GM19240 (cell line): ENCODE measurements around the gene TGM5.
"Not testable (repeated sequence)": the region's sequence is repeated elsewhere in the genome, so short reads cannot be mapped to it uniquely, and the experiment has no call there.

Experiments used
- DNase-seq: peaks from one replicate; pipeline ENCODE4 v3.0.0; 2011; ENCODE audit warnings: low spot score; ENCODE audit not compliant: insufficient read length

The TGM5 gene

DNA sequence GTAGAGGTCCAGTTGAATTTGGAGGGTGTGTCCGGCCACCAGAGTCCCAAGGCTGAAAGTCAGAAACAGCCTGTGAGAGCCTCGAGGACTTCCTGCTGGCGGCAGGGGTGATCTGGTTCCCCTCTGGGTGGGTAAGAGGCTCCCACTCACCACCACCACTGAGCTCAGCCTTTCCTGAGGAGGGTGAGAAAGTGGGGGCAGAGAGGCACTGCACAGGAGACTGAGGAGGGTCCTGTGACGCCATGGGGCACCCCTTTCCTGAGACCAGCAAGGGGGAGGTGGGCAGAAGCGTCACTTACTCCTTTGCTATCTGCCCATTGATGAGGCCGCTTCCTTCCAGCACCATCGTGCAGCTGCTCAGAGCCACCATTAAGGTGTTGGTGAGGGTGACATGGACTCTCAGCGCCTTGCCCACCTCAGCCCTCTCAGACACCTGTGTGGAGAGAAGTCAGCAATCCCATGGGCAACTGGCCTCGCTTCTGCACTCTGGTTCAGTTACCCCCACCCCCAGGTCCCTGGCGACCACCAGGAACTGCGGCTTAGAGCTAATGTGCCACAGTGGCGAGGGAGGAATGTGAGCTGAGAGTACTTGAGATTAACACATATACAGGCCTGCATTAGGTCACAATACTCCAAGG, 10.0 kb upstream of the TGM5 start:
- DNase-seq, result no peak

DNA sequence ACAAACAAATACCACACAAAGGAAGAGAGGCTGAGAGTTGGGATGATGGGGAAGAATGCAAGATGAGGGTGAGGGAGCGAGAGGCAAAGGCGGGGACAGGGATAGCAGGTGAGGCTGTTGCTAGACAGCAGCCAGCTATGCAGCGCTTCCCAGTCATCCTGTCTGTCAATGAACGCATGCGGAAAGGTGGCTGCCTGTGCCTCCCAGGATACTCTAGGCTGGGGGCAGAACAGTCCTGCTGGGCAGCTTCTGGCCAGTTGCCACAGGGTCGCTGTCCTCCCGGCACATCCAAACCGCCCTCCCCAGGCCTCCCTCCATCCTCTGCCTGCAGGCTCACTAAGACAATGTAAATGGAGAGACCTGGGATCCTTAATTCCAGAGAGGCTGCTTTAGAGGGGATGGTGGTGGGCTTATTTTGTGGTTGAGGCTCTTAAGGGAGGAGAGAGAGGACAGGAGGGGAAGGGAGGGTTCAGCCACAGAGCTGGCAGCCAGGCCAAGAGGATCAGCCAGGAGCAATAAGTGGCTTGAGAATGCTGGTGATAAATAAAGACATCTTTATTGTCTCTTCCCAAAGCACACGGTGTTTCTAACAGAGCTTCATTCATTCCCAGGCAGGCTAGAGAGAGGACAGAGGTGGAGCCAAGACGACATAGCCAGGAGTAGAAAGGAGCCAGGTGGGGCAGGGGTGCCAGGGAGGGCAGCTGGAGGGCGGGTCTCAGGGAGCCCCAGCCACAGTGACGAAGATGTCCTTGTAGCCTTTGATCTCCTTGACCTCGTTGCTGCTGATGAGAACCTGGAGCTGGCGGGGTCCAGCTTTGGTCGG, 9.2 kb upstream of the TGM5 start:
- DNase-seq, result no peak

DNA sequence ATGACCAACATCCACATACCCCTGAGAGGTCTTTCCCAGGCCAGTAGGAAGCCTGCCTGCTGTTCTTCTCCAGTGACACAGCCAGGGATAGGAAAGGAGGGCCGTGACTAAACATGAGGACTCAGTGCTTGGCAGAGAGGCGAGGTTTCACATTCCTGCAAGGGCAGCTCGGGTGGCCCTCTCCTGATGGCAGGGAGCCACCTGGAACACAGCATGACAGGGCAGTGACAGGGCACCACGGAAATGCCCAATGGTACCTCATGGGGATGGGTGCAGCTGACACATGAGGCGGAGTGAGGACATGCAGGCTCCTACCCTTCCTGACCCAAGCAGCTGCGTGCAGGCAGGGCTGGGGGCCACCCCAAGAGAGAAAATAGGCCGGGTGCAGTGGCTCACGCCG, 7.4 kb upstream of the TGM5 start:
- no peak for DNase-seq

DNA sequence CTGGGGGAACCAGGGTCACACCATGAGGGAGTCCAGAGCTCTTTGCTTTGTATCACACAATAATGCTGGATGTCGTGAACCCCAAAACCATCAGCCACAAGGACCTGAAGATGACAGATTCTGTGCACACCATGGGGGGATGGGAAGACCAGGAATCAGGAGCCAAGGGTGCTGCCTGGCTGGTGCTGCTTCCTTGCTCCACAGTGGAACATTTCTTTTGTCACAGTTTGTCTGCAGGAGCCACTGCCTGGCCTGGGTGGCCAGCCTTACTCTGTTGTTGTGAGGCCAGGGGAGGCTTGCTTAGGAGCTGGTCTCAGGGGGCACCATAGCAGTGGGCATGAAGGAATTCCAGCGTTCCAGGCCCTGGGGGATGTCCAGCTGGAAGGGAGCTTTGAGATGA, 6.5 kb upstream of the TGM5 start:
- no peak for DNase-seq

DNA sequence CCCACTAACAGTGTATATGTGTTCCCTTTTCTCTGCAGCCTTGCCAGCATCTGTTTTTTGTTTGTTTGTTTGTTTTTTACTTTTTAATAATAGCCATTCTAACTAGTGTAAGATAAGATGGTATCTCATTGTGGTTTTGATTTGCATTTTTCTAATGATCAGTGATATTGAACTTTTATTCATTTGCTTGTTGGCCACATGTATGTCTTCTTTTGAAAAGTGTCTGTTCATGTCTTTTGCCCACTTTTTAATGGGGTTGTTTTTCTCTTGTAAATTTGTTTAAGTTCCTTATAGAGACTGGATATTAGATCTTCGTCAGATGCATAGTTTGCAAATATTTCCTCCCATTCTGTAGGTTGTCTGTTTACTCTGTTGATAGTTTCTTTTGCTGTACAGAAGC, 5.2 kb upstream of the TGM5 start:
- DNase-seq, result not testable (repeated sequence)

DNA sequence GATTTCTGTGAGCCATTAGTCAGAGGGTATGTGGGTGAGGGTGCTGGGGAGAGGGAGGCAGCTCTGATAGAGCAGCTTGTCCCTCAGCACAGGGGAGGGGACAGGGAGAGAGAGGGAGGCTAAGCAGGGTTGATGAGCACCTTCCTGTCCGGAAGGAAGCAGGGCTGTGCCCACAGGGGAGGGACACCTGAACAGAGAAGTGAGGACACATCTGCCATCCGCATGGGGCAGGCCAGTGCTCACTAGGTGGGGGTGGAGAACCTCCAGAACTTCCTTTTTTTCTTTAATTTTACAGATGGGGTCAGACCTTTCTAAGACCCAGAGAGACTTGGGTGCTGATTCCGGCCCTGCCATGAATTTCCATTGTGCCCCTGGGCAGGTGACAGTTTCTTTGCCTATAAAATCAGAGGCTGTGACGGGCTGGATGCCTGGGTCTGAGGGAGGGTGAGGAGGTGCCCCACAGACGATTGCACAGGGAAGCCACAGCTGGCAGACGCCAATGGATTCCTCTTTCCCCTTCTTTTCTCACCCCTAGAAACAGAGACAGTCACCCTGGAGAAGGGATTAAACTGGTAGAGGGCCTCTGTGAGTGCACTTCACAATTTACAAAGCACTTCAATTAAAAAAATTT, 4.1 kb upstream of the TGM5 start:
- no peak for DNase-seq

DNA sequence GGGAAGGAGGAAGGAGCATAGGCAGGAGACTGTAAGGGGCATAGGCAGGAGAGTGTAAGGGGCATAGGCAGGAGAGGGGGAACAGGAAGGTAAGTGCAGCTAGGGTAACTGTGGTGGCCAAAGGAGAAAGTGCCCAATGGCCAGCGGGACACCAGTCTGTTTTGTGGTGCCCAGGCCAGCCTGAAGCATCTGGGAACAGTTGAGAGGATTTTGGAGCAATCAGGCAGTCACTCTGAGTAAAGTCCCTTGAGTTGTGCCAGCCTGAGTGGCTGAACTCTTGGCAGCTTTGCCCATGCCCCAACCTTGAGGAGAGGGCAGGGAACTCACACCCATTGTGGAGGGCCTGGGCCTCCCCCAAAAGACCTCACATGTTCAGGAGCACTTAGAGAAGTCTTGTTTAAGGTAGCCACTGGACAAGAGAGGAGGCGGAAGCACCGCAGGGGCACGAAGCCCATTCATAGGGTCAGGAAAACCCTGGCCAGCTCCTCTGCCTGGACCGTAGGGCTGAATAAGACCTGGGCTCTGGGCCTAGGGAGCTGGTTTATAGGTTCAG, 3.5 kb upstream of the TGM5 start:
- DNase-seq, result no peak

DNA sequence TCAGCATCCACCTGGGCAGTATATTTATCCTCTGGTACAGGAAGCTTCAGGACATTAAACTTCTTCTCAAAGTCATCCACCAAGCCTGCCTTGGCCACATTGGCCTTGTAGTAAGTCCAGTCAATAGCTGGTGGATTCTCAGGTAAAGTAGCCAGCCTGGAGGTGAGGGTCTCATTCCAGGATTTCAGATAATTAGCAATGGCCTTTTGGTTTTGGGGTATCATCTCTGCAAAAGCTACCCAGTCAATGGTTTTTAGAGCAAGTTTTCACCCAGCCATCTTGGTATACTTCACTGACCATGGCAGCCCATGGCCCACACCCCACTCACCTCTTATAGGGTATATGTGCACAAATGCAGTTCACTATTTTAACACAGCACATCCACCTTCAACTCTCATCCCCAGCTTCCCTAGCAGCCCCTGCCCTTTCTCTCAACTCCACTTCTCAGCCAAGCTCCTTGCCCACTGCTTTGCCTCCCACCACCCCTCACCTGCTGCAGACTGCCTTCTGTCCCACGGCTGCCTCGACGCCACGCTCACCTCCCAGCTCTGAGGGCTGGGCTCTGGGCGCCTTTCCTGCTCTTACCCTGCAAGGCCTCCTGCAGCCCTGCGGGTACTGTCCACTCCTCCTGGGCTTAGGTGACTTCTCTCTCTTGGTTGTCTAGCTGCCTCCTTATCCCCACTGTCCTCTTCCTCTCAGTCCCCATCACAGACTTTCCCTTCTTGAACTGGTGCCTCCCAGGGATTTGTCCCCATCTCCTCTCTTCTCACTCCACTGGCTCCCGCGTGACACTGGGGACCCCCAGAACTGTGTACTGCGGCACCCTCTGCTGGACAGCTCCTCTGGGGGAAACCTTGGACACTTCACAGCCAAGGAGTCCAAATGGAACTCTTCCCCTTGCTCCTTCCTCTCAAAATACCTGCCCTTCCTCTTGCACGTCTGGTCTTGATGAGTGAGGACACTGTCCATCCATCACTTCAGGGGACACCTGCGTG, 1.7 kb upstream of the TGM5 start:
- DNase-seq, result no peak

DNA sequence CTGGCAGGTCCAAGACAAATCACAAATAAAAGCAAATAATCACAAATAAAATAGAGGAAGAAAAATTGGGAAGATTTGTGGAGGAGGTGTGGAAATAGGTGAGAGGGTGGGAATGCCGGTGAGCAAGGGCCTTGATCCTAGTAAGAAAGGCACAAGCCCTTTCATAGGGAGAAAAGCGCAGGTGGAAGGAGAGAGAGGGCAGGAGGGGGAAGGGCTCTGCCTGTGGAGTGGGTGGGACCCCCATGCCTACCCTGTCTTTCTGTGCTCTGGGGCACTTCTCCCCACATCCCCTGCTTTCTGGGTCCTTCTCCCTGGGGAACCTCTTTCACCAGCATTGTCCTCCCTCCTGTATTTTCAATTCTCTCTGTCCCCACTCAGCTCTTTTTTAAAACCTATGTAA, 711 bp upstream of the TGM5 start:
- no peak for DNase-seq

DNA sequence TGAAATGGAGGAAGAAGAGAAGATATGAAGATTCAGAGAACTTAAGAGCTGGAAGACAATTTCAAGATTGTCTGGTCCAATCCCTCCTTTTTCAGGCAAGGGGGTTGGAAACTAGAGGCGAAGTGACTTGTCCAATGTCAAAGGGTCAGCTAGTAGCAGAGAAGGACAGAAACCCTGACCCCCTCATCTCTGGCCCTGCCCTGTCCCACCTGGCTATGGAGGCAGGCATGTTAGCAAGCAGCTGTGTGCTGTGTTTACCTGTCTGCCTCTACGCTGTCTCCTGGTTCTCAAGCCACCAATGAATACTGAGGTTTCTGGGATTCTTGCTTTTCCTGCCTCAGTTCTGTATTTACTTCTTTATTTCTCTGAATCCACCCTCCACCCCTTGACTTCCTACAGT, 342 bp downstream of the TGM5 start:
- DNase-seq, result no peak

DNA sequence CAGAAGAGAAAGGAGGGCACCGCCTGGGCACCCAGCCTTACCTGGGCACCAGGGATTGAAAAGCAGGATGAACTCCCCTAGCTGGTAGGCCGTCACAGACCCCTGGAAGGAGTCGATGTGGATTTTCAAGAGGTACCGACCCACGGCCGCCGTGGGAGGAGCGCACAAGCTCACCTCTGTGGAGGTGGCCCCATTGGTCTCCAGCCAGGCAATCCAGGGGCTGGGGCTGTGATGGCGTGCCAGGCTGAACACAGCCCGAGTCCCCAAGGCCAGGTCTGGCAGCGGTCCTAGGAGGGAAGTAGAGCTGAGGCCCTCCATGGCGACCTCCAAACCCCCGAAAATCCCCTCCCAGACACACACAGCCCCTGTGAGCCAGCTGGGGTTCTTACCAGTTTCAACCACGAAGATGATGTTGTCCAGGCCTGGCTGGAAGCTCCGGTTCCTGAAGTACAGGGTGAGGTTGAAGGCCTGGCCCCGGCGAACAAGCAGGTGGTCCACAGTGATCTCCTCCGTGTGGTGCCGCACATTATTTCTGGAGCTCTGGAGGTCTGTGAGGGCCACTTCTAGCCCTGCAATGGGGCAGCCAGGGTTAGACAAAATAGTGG, 6.6 kb downstream of the TGM5 start:
- no peak for DNase-seq

DNA sequence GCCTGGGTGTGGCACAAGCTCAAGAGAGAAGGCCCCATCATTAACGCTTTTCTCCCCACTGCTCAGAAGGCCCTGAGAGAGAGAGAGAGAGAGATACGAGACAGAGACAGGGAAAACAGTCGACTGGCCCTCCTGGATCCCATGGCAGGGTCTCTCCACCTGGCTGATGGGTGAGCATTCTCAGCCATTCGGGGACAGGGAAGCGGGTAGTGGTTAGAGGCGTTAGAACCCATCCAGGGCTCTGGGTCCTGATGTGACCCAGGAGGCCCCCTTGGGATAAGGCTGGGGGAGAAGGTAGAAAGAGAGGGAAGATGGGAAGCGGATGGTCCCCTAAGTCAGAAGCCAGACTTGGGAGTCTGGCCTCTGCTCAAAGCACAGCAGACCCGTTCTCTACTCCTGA, 7.9 kb downstream of the TGM5 start:
- no peak for DNase-seq

DNA sequence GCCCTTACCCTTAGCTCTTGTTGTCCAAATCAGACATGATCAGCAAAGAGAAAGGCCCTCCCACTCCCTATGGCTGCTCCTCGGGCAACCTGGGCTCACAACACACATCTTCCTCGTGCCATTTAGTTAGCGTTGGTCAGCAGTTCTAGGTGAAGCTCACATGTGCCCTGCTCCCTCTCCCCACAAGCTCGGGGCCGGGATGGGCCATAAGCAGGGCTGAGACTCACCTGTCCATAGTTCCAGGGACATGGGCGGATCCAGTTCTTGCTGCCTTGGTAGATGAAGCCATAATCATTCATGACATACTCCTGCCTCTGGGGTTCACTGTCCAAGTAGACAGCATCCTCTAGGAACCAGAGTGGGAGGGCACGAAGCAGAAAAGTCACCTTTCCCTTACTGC, 10.4 kb downstream of the TGM5 start:
- no peak for DNase-seq

DNA sequence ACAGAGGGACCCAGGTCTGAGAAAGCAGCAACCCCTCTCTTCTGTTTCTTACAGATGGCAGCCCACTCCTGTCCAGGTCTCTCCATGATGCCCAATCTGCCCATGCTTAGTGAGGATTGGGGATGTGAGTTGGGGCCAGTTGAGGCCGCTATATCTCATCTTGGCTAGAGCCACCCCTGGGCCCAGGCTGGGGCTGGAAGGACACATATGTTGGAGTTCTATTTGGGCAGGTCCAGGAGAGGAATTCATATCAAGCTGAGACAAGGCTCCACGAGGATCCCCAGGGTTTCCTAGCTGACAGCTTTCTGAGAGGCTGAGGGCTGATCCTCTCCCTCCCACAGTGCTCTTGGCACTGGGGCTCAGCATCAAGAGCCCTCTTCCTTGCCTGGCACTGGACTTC, 11.4 kb downstream of the TGM5 start:
- DNase-seq, result no peak

DNA sequence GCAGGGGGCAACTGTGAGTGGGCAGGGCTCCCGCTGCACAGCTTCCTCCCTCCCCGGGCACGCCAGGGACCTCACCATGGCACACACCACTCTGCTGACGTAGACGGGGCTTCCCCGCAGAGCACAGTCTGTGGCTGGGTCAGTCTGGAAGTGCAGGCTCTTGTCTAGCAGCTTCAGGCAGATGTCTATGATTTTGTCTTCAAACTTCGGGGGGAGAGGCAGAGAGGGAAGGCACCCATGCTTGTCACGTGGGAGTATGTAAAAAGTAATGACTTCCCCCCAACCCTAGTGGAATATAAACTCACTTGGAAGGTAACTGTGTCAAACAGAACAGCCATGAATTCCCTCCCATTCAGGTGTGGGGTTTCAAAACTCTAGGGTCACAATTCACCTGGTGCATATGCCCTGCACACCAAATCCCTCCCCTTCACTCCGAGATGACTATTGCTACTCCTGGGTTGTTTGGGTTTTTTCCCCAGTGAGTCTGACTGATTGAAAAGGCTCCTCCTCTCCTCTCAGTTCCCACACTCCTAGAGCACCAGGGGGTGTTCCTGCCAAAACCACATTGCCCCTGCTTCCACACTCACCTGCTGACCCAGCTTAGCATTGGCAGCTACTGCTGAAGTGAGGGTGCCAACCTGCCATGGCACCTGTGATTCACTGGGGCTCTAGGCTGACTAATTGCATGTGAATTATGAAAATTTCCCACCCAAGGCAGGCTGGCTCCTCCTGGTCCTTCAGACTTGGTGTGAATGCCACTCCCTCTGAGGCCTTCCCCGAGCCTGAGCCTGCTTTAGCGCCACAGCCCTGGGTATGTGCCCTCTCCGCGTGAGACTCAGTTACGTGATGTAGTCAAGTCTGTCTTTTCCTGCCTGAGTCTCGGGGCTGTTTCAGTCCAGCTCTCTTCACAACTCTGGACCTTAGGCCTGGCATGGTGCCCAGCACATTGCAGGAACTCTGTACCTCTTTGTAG, 13.0 kb downstream of the TGM5 start:
- peak; percentile 23 for DNase-seq

DNA sequence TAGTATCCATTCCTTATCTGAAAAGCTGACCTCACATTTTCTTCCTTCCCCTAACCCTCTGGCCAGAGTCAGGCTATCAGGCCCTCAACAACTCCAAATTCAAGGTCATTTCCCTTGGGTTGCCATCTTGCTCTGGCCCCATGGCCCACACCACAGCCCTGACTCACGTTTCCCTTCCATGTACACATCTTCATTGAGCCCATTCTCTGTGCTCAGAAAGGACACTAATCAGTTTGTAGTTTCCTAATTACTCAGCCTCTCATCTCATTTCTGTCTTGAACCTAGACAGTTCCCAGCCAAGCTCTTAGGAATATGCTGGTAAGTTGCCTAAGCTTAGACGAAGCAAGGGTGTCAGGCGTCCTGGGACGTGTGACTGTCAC, 14.9 kb downstream of the TGM5 start:
- no peak for DNase-seq

DNA sequence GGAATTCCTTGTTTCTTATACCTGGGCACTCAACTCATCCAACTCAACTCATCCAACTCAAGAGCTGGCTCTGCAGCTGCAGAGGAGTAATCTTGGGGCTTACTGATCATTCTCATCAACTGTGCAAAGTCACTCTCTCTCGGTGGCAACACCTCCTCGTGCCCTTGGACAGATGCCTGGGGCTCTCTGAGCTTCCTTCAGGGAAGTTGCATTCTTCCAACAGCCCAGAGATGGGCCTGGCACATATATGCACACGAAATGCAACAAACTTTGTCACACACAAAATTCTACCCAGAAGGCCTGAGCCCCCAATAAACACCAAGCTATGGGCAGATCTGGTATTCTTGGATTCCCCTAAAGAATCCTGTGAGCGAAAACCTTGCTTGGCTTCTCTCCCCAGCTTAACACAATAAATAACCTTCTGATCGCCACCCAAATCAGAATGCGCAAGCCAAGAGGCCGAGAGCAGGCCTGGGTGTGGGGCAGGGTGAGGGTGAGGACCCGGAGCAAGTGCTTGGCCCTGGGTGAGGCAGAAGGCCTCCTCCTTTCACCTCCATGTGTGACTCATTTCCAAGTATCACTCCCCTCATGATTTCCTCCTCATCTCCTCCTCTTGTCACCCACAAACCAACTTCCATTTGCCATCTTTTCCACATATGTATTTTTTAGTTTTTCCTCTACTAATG, 15.4 kb downstream of the TGM5 start:
- no peak for DNase-seq

DNA sequence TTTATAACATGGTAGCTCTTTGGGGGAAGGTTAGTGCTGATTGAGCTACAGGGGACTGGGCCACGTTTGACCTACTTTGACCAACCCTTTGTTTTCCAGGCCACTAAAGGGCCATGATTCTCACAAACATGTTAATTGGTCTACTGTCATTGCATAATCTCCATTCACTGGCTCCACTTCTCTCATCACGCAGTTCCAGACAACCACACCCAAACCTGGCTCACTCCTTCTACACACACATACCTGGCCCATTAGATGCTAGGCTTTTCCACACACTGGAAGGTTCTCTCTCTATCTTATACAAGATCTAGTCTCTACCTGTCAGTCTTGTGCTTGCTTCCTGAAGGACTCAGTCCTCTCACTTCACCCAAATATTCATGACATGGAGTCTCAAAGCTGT, 15.9 kb downstream of the TGM5 start:
- DNase-seq, result no peak

DNA sequence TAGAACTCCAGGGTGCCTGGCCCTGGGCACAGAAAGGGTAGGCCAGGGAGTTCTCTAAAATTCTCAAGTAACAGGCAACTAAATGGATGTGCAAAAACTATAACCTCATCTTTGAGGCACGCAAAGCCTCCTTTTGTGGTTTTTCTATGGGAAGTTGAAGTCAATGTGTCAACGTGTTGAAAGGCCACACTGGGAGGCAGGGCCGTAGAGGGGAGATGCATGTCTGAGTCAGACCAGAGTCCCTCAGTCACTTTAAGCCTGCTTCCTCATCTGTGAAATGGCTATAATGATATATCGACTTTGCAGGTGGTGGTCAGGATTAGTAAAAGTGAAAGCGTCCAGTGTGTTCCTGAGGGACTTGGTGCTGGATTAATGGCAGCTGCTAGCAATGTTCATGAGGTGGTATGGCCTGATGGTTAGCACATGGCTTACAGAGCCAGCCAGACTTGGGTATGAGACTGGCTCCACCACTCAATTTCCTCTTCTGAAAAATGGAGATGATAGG, 17.0 kb downstream of the TGM5 start:
- DNase-seq, result peak; percentile 56
